OCI-LY1 (cell line): ENCODE data around the gene HILPDA.

Experiments used
- CTCF ChIP-seq: fragments of 200-600 bp; sonication (generic), shearing (Covaris generic); IDR thresholded peaks from 2 replicates; pipeline ENCODE4 v1.5.1; 2017; ENCODE audit warnings: mild to moderate bottlenecking, antibody characterized with exemption, low read length, moderate library complexity, mixed read lengths
- EZH2 ChIP-seq: fragments of 200-600 bp; sonication (generic), shearing (Covaris generic); IDR thresholded peaks from 2 replicates; pipeline ENCODE4 v1.8.0; 2017; ENCODE audit warnings: borderline replicate concordance, mixed run types, mild to moderate bottlenecking, antibody characterized with exemption, low read length, moderate library complexity, mixed read lengths

DNA sequence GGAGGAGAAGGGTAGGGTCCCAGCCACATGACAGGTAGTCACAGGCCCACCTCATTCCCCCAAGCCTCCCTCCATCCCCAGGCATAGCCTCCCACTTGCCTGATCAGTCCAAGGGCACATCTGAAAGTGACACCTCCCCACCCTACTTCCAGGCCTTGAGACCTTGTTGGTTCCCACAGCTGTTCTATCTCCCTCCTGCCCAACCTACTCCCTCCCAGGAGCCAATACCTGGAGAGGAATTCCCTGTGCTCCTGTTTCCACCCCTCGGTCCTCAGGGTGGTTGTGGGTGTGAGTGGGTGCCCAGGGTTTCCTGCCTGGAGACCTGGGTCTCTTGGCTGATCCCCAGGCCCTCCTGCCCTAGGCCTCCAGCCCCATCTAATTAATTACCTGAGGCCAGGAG, 34.3 kb upstream of the HILPDA start:
- TF ChIP-seq CTCF, result no peak
- TF ChIP-seq EZH2, result no peak
